Activated CD8-positive, alpha-beta memory T cell treated with anti-CD3 and anti-CD28 coated beads, Interleukin-2, amount 10 ng/mL, durations not matched to agents 7 days and 5 days (primary cell): ENCODE results near the gene NAA35. TPM values are rescaled to one million over a fixed set of nuclear protein-coding genes. Genes with fewer than 3 reads are reported as not detected.
A peak's percentile ranks its signal among the peaks of the same experiment; 100 is the strongest.

Experiments used
- ATAC-seq: fragments of 150-1000 bp; cut with Tn5 transposase; one replicate; pipeline ENCODE4 v1.10.0; 2021; ENCODE audit warnings: moderate library complexity
- CTCF ChIA-PET: fragments of 350-600 bp; sonication (Branson Sonifier 250); formaldehyde crosslinking; loops from one replicate; lab custom pipeline; 2021; ENCODE audit warnings: antibody characterized with exemption; lab: Charles Lee
- DNase-seq: peaks from one replicate; pipeline ENCODE4 v3.0.0-alpha.2; 2020
- H3K27ac Mint-ChIP-seq: one replicate; pipeline ENCODE4 v1.8.0; 2021; ENCODE audit warnings: mild to moderate bottlenecking, mixed read lengths
- H3K27me3 Mint-ChIP-seq: one replicate; pipeline ENCODE4 v1.8.0; 2021; ENCODE audit warnings: mixed read lengths
- H3K36me3 Mint-ChIP-seq: one replicate; pipeline ENCODE4 v1.8.0; 2021; ENCODE audit warnings: mild to moderate bottlenecking, mixed read lengths
- H3K4me1 Mint-ChIP-seq: one replicate; pipeline ENCODE4 v1.8.0; 2021; ENCODE audit warnings: mixed read lengths
- H3K4me3 Mint-ChIP-seq: one replicate; pipeline ENCODE4 v1.8.0; 2021; ENCODE audit warnings: mild to moderate bottlenecking, moderate library complexity, mixed read lengths
- H3K9me3 Mint-ChIP-seq: one replicate; pipeline ENCODE4 v1.8.0; 2022; ENCODE audit warnings: low read depth, mixed read lengths
- total RNA-seq, 2 experiments: library from RNA; stranded (reverse); gene quantifications; one replicate each; pipeline ENCODE4 v1.2.3, GENCODE V29; 2021

The NAA35 gene
- 10 to 100 TPM; 25.5 to 27.7 TPM for total RNA-seq

DNA sequence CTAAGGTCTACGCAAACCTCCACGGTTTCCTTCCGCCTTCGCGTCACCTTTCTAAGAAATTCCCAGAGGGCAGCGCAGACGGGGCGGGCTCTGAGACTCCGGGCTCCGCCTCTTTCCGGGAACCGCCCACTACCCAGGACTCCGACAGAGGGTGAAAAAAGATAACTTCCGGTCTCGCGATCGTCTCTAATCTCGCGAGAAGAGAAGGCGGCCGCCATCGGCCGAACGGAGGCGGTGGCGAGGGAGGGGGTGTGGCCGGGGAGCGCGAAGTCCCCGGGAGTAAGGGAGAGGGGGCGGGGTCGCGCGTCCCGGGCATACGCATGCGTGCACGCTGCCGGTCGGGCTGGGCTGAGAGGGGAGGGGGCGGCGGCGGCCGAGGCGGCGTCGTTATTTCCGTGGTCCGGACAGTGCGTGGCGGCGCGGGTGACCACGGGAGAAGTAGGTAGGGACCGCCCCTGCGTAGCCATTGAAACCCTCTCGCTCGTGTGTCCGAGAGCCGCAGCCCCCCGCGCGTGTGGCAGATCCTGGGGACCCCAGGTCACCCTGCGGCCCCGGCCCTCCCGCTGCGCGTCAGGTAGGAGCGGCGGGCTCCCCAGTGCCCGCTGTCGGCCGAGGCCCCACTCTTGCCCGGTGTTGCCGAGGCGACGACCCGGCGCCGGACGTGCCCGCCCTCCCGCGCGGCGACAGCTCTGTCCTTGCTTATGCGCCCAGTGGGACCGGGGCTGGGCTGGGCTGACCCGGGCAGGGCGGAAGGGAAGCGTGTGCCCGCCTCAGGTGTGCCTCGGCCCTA is at the start of gene NAA35:
NAA35 (plus strand) TSS at position 315 of the 790 bp plus-strand sequence. CDS start 1,014 bp downstream, outside the sequence.
- no peaks in the 10 kb centered on the region for H3K9me3 Mint-ChIP-seq
- peaks cover 23% of the 10 kb centered on the region for H3K4me1 Mint-ChIP-seq
- peak within 1 kb of the TSS; percentile 88 for H3K4me3 Mint-ChIP-seq

GRCh38 chr9:85892401-85892800 is 48.5 kb upstream of the NAA35 start:
- Mint-ChIP-seq H3K36me3 (peaks cover 2% of the 10 kb centered on the region), H3K27me3 (no peaks in the 10 kb centered on the region), H3K27ac (no peak overlapping the region), H3K4me1 (no peaks in the 10 kb centered on the region), H3K9me3 (peaks cover 3% of the 10 kb centered on the region), H3K4me3 (no peak overlapping the region)
- CTCF ChIA-PET: no interaction called here
- no peak for DNase-seq
- no peak for ATAC-seq

More for the DNA sequence above, at the start of gene NAA35:
- peaks cover 17% of the 10 kb centered on the region for H3K36me3 Mint-ChIP-seq
- H3K27ac Mint-ChIP-seq: peak within 1 kb of the TSS; percentile 86
- DNase-seq (peak; percentile 99), ATAC-seq (peak; percentile 89)
- H3K27me3 Mint-ChIP-seq: no peaks in the 10 kb centered on the region
- CTCF ChIA-PET: interaction anchor here (1.0 to 1.3 kb wide), 2 partner anchors 10 to 33 kb away, joined by 3 to 5 read pairs; no protein-coding TSS in a partner anchor

DNA sequence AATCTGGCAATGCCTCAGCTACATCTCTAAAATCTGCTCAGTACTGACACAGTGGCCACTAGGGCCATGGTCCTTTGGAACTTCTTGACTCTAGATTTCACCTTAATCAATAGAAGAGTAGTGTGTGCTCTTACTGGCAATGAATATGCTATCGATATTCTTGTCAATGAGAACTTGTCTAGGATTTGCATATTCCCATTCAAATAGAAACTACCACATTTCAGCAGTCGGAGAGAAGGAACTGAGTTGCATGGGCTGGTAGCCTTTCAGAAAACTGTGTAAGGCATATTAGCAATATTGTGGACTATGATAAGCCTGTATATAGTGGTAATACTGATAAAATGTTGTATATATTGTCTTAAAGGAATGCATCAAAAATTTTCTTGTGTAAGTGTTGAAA is 45.3 kb upstream of the NAA35 start:
- Mint-ChIP-seq H3K4me1 (no peaks in the 10 kb centered on the region), H3K4me3 (no peak overlapping the region), H3K27me3 (no peaks in the 10 kb centered on the region), H3K9me3 (peaks cover 3% of the 10 kb centered on the region), H3K36me3 (peaks cover 2% of the 10 kb centered on the region), H3K27ac (no peak overlapping the region)
- CTCF ChIA-PET: no interaction called here
- DNase-seq: no peak
- no peak for ATAC-seq

GRCh38 chr9:85897848-85898247 is 43.1 kb upstream of the NAA35 start:
- Mint-ChIP-seq H3K4me1 (no peaks in the 10 kb centered on the region), H3K27ac (no peak overlapping the region), H3K36me3 (no peaks in the 10 kb centered on the region), H3K9me3 (no peaks in the 10 kb centered on the region), H3K4me3 (no peak overlapping the region), H3K27me3 (no peaks in the 10 kb centered on the region)
- no peak for DNase-seq
- CTCF ChIA-PET: no interaction called here
- ATAC-seq: no peak

- Mint-ChIP-seq H3K4me3 (no peak overlapping the region), H3K36me3 (no peaks in the 10 kb centered on the region), H3K27me3 (no peaks in the 10 kb centered on the region), H3K4me1 (no peaks in the 10 kb centered on the region), H3K27ac (no peak overlapping the region), H3K9me3 (no peaks in the 10 kb centered on the region)
- DNase-seq (no peak), ATAC-seq (no peak)
- CTCF ChIA-PET: no interaction called here
These were observed 42.6 kb upstream of the NAA35 start for GRCh38 chr9:85898332-85898731.

DNA sequence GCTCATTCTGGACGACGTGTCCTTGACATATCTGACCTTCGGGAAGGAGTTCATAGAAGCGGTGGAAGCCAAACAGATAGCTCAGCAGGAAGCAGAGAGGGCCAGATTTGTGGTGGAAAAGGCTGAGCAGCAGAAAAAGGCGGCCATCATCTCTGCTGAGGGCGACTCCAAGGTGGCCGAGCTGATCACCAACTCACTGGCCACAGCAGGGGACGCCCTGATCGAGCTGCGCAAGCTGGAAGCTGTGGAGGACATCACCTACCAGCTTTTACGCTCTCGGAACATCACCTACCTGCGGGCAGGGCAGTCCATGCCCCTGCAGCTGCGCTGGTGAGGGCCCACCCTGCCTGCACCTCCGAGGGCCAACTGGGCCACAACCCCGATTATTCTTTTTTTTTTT is 41.6 kb upstream of the NAA35 start:
- Mint-ChIP-seq H3K27ac (no peak overlapping the region), H3K27me3 (peaks cover 5% of the 10 kb centered on the region), H3K4me3 (no peak overlapping the region), H3K9me3 (no peaks in the 10 kb centered on the region), H3K36me3 (no peaks in the 10 kb centered on the region), H3K4me1 (no peaks in the 10 kb centered on the region)
- ATAC-seq: no peak
- DNase-seq: no peak
- CTCF ChIA-PET: no interaction called here

GRCh38 chr9:85900504-85901201 is 40.3 kb upstream of the NAA35 start:
- H3K9me3 Mint-ChIP-seq: no peaks in the 10 kb centered on the region
- peaks cover 5% of the 10 kb centered on the region for H3K27me3 Mint-ChIP-seq
- H3K4me1 Mint-ChIP-seq: no peaks in the 10 kb centered on the region
- peak; percentile 50 for DNase-seq
- ATAC-seq: no peak
- CTCF ChIA-PET: interaction anchor here (0.9 kb wide), 1 partner anchor 57 kb away, joined by 4 read pairs; no protein-coding TSS in a partner anchor
- no peak overlapping the region for H3K27ac Mint-ChIP-seq
- H3K4me3 Mint-ChIP-seq: no peak overlapping the region
- no peaks in the 10 kb centered on the region for H3K36me3 Mint-ChIP-seq

DNA sequence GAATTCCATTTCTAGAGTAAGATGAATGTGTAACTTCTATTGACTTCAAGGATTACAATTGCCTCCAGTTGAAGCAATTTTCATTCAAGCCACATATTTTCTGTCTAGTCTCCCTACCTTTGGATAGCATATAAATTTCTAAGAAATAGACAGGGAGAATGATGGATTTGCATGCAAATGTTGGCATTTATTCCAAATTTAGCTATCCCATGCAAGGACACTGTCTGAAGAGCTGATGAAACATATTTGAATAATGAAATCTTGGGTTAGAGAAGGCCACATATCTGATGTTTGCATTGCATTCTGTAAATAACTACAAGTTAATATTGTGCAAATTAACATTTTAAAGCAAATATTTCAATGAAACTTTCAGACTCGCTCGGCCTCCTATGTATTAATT is 36.0 kb upstream of the NAA35 start:
- no peaks in the 10 kb centered on the region for H3K4me1 Mint-ChIP-seq
- ATAC-seq: no peak
- H3K27me3 Mint-ChIP-seq: peaks cover 5% of the 10 kb centered on the region
- H3K9me3 Mint-ChIP-seq: no peaks in the 10 kb centered on the region
- DNase-seq: no peak
- H3K36me3 Mint-ChIP-seq: no peaks in the 10 kb centered on the region
- CTCF ChIA-PET: no interaction called here
- no peak overlapping the region for H3K4me3 Mint-ChIP-seq
- no peak overlapping the region for H3K27ac Mint-ChIP-seq

DNA sequence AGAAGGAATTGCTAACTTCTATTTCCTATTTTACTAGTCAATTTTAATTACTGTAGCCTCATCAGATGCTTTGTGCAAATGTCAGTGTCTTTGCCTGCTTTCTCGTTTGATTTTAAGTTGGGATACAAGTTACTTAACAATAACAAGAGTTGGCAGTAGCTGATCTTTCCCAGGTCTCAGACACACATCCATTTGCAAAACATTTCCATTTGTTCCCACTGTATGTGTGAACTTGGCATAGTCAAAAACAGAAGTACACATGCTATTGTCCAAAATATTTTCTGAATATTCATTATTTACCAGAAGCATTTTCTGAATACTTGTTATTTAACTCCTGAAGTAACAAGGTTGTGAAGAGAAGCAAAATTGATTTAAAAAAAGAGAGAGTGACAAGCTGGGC is 35.0 kb upstream of the NAA35 start:
- CTCF ChIA-PET: no interaction called here
- Mint-ChIP-seq H3K4me3 (no peak overlapping the region), H3K27ac (no peak overlapping the region), H3K36me3 (no peaks in the 10 kb centered on the region), H3K4me1 (no peaks in the 10 kb centered on the region), H3K27me3 (peaks cover 5% of the 10 kb centered on the region), H3K9me3 (no peaks in the 10 kb centered on the region)
- DNase-seq: no peak
- ATAC-seq: no peak

DNA sequence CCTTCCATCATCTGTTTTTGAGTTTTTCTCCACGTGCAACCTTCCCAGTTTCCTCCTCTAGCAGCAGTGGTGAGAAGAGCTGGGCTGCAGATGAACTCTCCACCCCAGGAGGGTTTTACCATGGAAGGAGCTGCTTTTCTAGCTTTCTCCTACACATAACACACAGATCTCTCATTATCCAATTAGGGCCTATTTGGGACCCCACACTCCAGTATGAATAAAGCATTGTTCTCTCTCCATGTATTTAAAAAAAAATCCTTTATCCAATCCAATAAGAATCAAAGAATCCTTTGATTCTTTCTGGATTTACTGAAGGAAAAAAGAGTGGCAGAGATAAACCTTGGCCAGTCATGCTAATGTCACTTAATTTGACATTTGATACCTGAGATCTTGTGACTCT is 31.6 kb upstream of the NAA35 start:
- Mint-ChIP-seq H3K9me3 (no peaks in the 10 kb centered on the region), H3K4me1 (peaks cover 10% of the 10 kb centered on the region), H3K36me3 (peaks cover 8% of the 10 kb centered on the region), H3K4me3 (no peak overlapping the region), H3K27ac (no peak overlapping the region), H3K27me3 (peaks cover 4% of the 10 kb centered on the region)
- DNase-seq: no peak
- no peak for ATAC-seq
- CTCF ChIA-PET: no interaction called here

GRCh38 chr9:85914108-85914507 is 26.8 kb upstream of the NAA35 start:
- peak overlapping the region; percentile 41 for H3K4me3 Mint-ChIP-seq
- no peaks in the 10 kb centered on the region for H3K9me3 Mint-ChIP-seq
- ATAC-seq (peak; percentile 72), DNase-seq (no peak)
- H3K36me3 Mint-ChIP-seq: peaks cover 10% of the 10 kb centered on the region
- H3K4me1 Mint-ChIP-seq: peaks cover 19% of the 10 kb centered on the region
- H3K27me3 Mint-ChIP-seq: peaks cover 6% of the 10 kb centered on the region
- H3K27ac Mint-ChIP-seq: peak overlapping the region; percentile 75
- CTCF ChIA-PET: interaction anchor here (1.5 kb wide), 1 partner anchor 20 kb away, joined by 3 read pairs; no protein-coding TSS in a partner anchor

GRCh38 chr9:85917756-85918155 is 23.2 kb upstream of the NAA35 start:
- Mint-ChIP-seq H3K36me3 (peaks cover 2% of the 10 kb centered on the region), H3K4me1 (peaks cover 16% of the 10 kb centered on the region), H3K27ac (no peak overlapping the region), H3K9me3 (no peaks in the 10 kb centered on the region), H3K4me3 (no peak overlapping the region), H3K27me3 (peaks cover 2% of the 10 kb centered on the region)
- no peak for DNase-seq
- CTCF ChIA-PET: no interaction called here
- no peak for ATAC-seq

GRCh38 chr9:85925493-85925892 is 15.5 kb upstream of the NAA35 start:
- H3K4me3 Mint-ChIP-seq: no peak overlapping the region
- no peaks in the 10 kb centered on the region for H3K36me3 Mint-ChIP-seq
- DNase-seq (no peak), ATAC-seq (no peak)
- CTCF ChIA-PET: interaction anchor here (1.2 kb wide), 1 partner anchor 10 kb away, joined by 3 read pairs; no protein-coding TSS in a partner anchor
- peaks cover 19% of the 10 kb centered on the region for H3K27me3 Mint-ChIP-seq
- H3K4me1 Mint-ChIP-seq: no peaks in the 10 kb centered on the region
- H3K27ac Mint-ChIP-seq: no peak overlapping the region
- H3K9me3 Mint-ChIP-seq: no peaks in the 10 kb centered on the region

DNA sequence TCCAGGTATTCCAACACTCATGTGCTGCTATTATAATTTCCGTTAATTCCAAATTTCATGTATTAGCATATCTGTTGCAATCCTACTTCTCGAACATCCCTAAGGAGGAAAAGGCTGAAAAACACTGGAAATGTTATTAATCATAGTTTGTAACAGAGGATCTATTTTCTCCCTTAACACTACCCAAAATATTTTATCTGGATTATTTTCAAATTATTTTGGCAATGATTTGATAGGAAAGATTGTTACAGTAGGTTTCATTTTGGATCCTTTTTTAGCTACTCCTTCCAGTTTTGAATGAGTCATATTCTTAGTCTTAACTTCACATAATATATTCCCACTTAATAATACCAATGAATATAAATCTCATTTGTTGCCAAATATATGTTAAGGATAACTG is 13.9 kb upstream of the NAA35 start:
- H3K36me3 Mint-ChIP-seq: no peaks in the 10 kb centered on the region
- CTCF ChIA-PET: no interaction called here
- H3K27me3 Mint-ChIP-seq: peaks cover 19% of the 10 kb centered on the region
- H3K27ac Mint-ChIP-seq: no peak overlapping the region
- no peaks in the 10 kb centered on the region for H3K9me3 Mint-ChIP-seq
- H3K4me3 Mint-ChIP-seq: no peak overlapping the region
- no peaks in the 10 kb centered on the region for H3K4me1 Mint-ChIP-seq
- ATAC-seq (no peak), DNase-seq (no peak)
